HCT116 (cell line): ENCODE data around the gene ENPP6. TPM values are rescaled to one million over a fixed set of nuclear protein-coding genes. Genes with fewer than 3 reads are reported as not detected.

Source experiments
- ATAC-seq: fragments of 200-7000 bp; cut with Tn5 transposase; 2 replicates; pipeline ENCODE4 v1.9.1; 2020; ENCODE audit warnings: mild to moderate bottlenecking, moderate library complexity
- BruUV-seq: library from RNA; stranded (reverse); fragments of 400-500 nt; replicated peaks from 2 replicates; lab custom pipeline; 2021; lab: Mats Ljungman, UMichigan
- CTCF ChIA-PET: fragments of 300-600 bp; sonication (Branson Sonifier 250); formaldehyde crosslinking; loops from one replicate; lab custom pipeline; 2021; ENCODE audit warnings: antibody characterized with exemption; lab: Charles Lee
- POLR2A ChIA-PET: fragments of 300-600, 350-600 bp; sonication (Branson Sonifier 250); formaldehyde crosslinking; loops from one replicate; lab custom pipeline; 2021; ENCODE audit warnings: antibody characterized with exemption; lab: Charles Lee
- RAD21 ChIA-PET, 2 experiments: fragments of 300-600 bp; sonication (Branson Sonifier 250); formaldehyde crosslinking; loops; one replicate each; lab custom pipeline; 2023; ENCODE audit warnings: low total read pairs in 2 of 2; ENCODE audit not compliant: uncharacterized antibody in 2 of 2, unreplicated experiment in 2 of 2, low non-redundant PET in 1 of 2; lab: Charles Lee
- DNase-seq: peaks from one replicate; pipeline ENCODE4 v3.0.0-alpha.2; 2010; ENCODE audit warnings: low read depth, low spot score
- H2AFZ ChIP-seq: fragments of 200-600 bp; shearing (Covaris generic), sonication (generic); 2 replicates; pipeline ENCODE4 v1.6.1; 2017; ENCODE audit warnings: low read depth, mixed run types, mixed read lengths, antibody characterized with exemption, low read length; ENCODE audit not compliant: poor library complexity, severe bottlenecking
- H3K27ac ChIP-seq: 2 replicates; pipeline ENCODE4 v1.5.1; 2012; ENCODE audit warnings: low read depth, low read length
- H3K27me3 ChIP-seq: fragments of 200-600 bp; sonication (generic); 2 replicates; pipeline ENCODE4 v1.6.1; 2016; ENCODE audit warnings: mixed run types, low read length, mixed read lengths; ENCODE audit not compliant: insufficient read depth
- H3K36me3 ChIP-seq, 2 experiments: fragments of 200-500 bp in 1 of 2; fragments of 200-600 bp in 1 of 2; sonication (Bioruptor generic) in 1 of 2; sonication (generic) in 1 of 2; 2 replicates each; pipeline versions ENCODE4 v1.5.1 to v1.6.1; 2014 to 2016; ENCODE audit warnings: low read length in 2 of 2, inconsistent platforms in 1 of 2, mixed read lengths in 1 of 2, mixed run types in 1 of 2; ENCODE audit not compliant: insufficient read depth in 2 of 2, control insufficient read depth in 1 of 2
- H3K4me1 ChIP-seq, 2 experiments: fragments of 200-600 bp in 1 of 2; sonication (generic) in 1 of 2; 2 replicates each; pipeline versions ENCODE4 v1.5.1 to v1.6.1; 2012 to 2017; ENCODE audit warnings: low read length in 2 of 2, inconsistent platforms in 1 of 2, mild to moderate bottlenecking in 1 of 2, mixed read lengths in 1 of 2, mixed run types in 1 of 2, moderate library complexity in 1 of 2; ENCODE audit not compliant: insufficient read depth in 2 of 2, control insufficient read depth in 1 of 2
- H3K4me2 ChIP-seq: fragments of 200-600 bp; sonication (generic); 2 replicates; pipeline ENCODE4 v1.6.1; 2017; ENCODE audit warnings: mixed run types, low read length, mixed read lengths
- H3K4me3 ChIP-seq, 2 experiments: fragments of 200-600 bp in 1 of 2; sonication (generic) in 1 of 2; replicated peaks in 1 of 2; 2 replicates each; pipeline ENCODE4 v1.5.1; 2011 to 2016; ENCODE audit warnings: low read length in 2 of 2, control low read depth in 1 of 2, low read depth in 1 of 2, mild to moderate bottlenecking in 1 of 2, mixed read lengths in 1 of 2, mixed run types in 1 of 2
- H3K79me2 ChIP-seq: fragments of 200-600 bp; sonication (generic); 2 replicates; pipeline ENCODE4 v1.6.1; 2017; ENCODE audit warnings: mild to moderate bottlenecking, mixed run types, low read length, moderate library complexity, mixed read lengths; ENCODE audit not compliant: insufficient read depth
- H3K9ac ChIP-seq: fragments of 200-600 bp; sonication (generic); 2 replicates; pipeline ENCODE4 v1.6.1; 2016; ENCODE audit warnings: low read length, mixed read lengths
- H3K9me2 ChIP-seq: fragments of 200-600 bp; sonication (generic), shearing (Covaris generic); 2 replicates; pipeline ENCODE4 v1.6.1; 2017; ENCODE audit warnings: mixed run types, mild to moderate bottlenecking, moderate library complexity; ENCODE audit not compliant: insufficient read depth
- H3K9me3 ChIP-seq, 2 experiments: fragments of 200-500 bp in 1 of 2; fragments of 200-600 bp in 1 of 2; sonication (Bioruptor generic) in 1 of 2; sonication (generic) in 1 of 2; 2 replicates each; pipeline ENCODE4 v1.6.1; 2014 to 2017; ENCODE audit warnings: low read length in 2 of 2, mixed read lengths in 2 of 2, inconsistent platforms in 1 of 2, low read depth in 1 of 2, mild to moderate bottlenecking in 1 of 2, mixed run types in 1 of 2, moderate library complexity in 1 of 2; ENCODE audit not compliant: control insufficient read depth in 1 of 2, insufficient read depth in 1 of 2
- H4K20me1 ChIP-seq: fragments of 200-600 bp; sonication (generic), shearing (Covaris generic); 2 replicates; pipeline ENCODE4 v1.6.1; 2017; ENCODE audit warnings: mixed run types, mild to moderate bottlenecking, moderate library complexity; ENCODE audit not compliant: insufficient read depth
- CEBPB ChIP-seq: IDR thresholded peaks from 2 replicates; pipeline ENCODE4 v1.6.1; 2012; ENCODE audit warnings: low read depth
- CTCF ChIP-seq, 3 experiments: fragments of 200-600 bp in 1 of 3; sonication (generic) in 1 of 3; IDR thresholded peaks in 2 of 3; conservative IDR thresholded peaks in 1 of 3; 2 replicates each; pipeline ENCODE4 v1.5.1; 2012 to 2017; ENCODE audit warnings: low read depth in 2 of 3, low read length in 2 of 3, antibody characterized with exemption in 1 of 3, borderline replicate concordance in 1 of 3, control low read depth in 1 of 3, mild to moderate bottlenecking in 1 of 3, mixed read lengths in 1 of 3, mixed run types in 1 of 3, moderate library complexity in 1 of 3; ENCODE audit not compliant: insufficient read depth in 1 of 3
- ELF1 ChIP-seq: IDR thresholded peaks from 2 replicates; pipeline ENCODE4 v1.6.1; 2012; ENCODE audit warnings: low read depth, borderline replicate concordance
- EZH2 ChIP-seq: fragments of 200-600 bp; sonication (generic); IDR thresholded peaks from 2 replicates; pipeline ENCODE4 v1.6.1; 2017; ENCODE audit warnings: antibody characterized with exemption, mixed run types
- EZH2phosphoT487 ChIP-seq: fragments of 200-600 bp; IDR thresholded peaks from 2 replicates; pipeline ENCODE4 v1.6.1; 2018; ENCODE audit warnings: antibody characterized with exemption, borderline replicate concordance
- FOSL1 ChIP-seq: IDR thresholded peaks from 2 replicates; pipeline ENCODE4 v1.6.1; 2012; ENCODE audit warnings: low read depth
- POLR2A ChIP-seq: IDR thresholded peaks from 2 replicates; pipeline ENCODE4 v1.7.0; 2011; ENCODE audit warnings: borderline replicate concordance; ENCODE audit not compliant: insufficient read depth, insufficient read length; ENCODE audit errors: extremely low read depth
- POLR2AphosphoS5 ChIP-seq: IDR thresholded peaks from 2 replicates; pipeline ENCODE4 v1.6.1; 2011; ENCODE audit warnings: mild to moderate bottlenecking, low read depth, low read length, moderate library complexity
- REST ChIP-seq: IDR thresholded peaks from 2 replicates; pipeline ENCODE4 v1.6.1; 2012; ENCODE audit warnings: low read depth
- SP1 ChIP-seq: IDR thresholded peaks from 2 replicates; pipeline ENCODE4 v1.6.1; 2012; ENCODE audit warnings: low read depth
- SRF ChIP-seq: IDR thresholded peaks from 2 replicates; pipeline ENCODE4 v1.6.1; 2012; ENCODE audit warnings: low read depth
- YY1 ChIP-seq: IDR thresholded peaks from 2 replicates; pipeline ENCODE4 v1.6.1; 2011; ENCODE audit warnings: low read length, low read depth, moderate library complexity, mild to moderate bottlenecking; ENCODE audit not compliant: insufficient replicate concordance; ENCODE audit errors: extremely low read depth
- ZFX ChIP-seq: fragments of 450-650 bp; IDR thresholded peaks from 2 replicates; pipeline ENCODE4 v1.6.1; 2017
- intact Hi-C: fragments of 100-400 bp; cut with micrococcal nuclease; formaldehyde crosslinking; loops from 2 replicates; pipeline ENCODE4 v1.10.0; 2022
- total RNA-seq: library from RNA; stranded (reverse); gene quantifications from one replicate; pipeline ENCODE4 v1.2.1, GENCODE V29; 2021; ENCODE audit not compliant: unreplicated experiment
- TF ChIP-seq, protein P1 (sequence below): IDR thresholded peaks from 2 replicates; pipeline ENCODE4 v1.6.1; 2012
- TF ChIP-seq, protein P2 (sequence below): IDR thresholded peaks from 2 replicates; pipeline ENCODE4 v1.6.1; 2012
- TF ChIP-seq, protein P3 (sequence below): IDR thresholded peaks from 2 replicates; pipeline ENCODE4 v1.6.1; 2011; ENCODE audit warnings: mild to moderate bottlenecking, low read length, moderate library complexity; ENCODE audit not compliant: insufficient replicate concordance; ENCODE audit errors: extremely low read depth

Gene ENPP6
- total RNA-seq, 1 experiment from 2014 or later, result not detected

DNA sequence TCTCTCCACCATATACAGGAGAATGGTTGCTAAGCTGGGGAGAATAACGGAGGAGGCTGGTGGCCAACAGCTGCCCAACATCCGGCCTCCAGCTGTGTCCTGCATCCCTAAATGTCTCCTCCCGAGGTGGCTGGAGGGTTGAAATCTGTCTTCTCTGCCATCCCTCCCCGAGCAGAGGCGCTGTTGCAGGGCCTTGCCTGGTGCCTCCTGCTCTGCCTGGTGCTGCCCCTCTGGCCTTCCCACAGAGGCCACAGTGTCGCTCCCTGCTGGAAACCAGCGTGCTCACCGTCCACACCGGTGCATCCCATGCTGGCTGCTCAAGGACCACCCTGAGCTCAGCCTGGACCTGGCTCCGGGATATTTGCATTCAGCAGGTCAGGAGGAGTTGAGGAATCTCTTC lies 115.2 kb downstream of the ENPP6 start:
- Histone ChIP-seq H3K9me3 (no peaks in the 10 kb centered on the region), H3K4me3 (no peak overlapping the region), H3K36me3 (no peaks in the 10 kb centered on the region), H3K4me1 (no peaks in the 10 kb centered on the region), H3K9ac (no peak overlapping the region), H3K79me2 (no peaks in the 10 kb centered on the region), H2AFZ (no peak overlapping the region), H3K27ac (no peak overlapping the region), H3K9me2 (no peaks in the 10 kb centered on the region), H3K27me3 (no peaks in the 10 kb centered on the region), H3K4me2 (no peak overlapping the region), H4K20me1 (no peaks in the 10 kb centered on the region)
- no peak for ATAC-seq
- no peak for DNase-seq
- TF ChIP-seq POLR2AphosphoS5, result no peak
- no peak for TF ChIP-seq CEBPB
- TF ChIP-seq SP1, result no peak
- TF ChIP-seq ELF1, result no peak
- no peak for TF ChIP-seq YY1
- TF ChIP-seq, protein P1, sequence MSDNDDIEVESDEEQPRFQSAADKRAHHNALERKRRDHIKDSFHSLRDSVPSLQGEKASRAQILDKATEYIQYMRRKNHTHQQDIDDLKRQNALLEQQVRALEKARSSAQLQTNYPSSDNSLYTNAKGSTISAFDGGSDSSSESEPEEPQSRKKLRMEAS, result no peak
- TF ChIP-seq CTCF (IDR thresholded peaks at IDR 0.05 in 2 of 3, conservative IDR thresholded peaks at IDR 0.05 in 1 of 3; ENCODE audit: borderline replicate concordance in 1 of 3, insufficient read depth in 1 of 3, low read depth in 2 of 3, low read length in 2 of 3), result no peak
- TF ChIP-seq POLR2A, result no peak
- no peak for TF ChIP-seq EZH2
- TF ChIP-seq SRF, result no peak
- TF ChIP-seq, protein P2, sequence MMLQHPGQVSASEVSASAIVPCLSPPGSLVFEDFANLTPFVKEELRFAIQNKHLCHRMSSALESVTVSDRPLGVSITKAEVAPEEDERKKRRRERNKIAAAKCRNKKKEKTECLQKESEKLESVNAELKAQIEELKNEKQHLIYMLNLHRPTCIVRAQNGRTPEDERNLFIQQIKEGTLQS, result no peak
- TF ChIP-seq, protein P3, sequence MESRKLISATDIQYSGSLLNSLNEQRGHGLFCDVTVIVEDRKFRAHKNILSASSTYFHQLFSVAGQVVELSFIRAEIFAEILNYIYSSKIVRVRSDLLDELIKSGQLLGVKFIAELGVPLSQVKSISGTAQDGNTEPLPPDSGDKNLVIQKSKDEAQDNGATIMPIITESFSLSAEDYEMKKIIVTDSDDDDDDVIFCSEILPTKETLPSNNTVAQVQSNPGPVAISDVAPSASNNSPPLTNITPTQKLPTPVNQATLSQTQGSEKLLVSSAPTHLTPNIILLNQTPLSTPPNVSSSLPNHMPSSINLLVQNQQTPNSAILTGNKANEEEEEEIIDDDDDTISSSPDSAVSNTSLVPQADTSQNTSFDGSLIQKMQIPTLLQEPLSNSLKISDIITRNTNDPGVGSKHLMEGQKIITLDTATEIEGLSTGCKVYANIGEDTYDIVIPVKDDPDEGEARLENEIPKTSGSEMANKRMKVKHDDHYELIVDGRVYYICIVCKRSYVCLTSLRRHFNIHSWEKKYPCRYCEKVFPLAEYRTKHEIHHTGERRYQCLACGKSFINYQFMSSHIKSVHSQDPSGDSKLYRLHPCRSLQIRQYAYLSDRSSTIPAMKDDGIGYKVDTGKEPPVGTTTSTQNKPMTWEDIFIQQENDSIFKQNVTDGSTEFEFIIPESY, result no peak
- no peak for TF ChIP-seq FOSL1
- no peak for TF ChIP-seq ZFX
- no peak for TF ChIP-seq REST
- no peak for TF ChIP-seq EZH2phosphoT487
- RAD21 ChIA-PET, result no interaction called here
- intact Hi-C loops, result no loop called here
- BruUV-seq, result no TSS peak
- POLR2A ChIA-PET, result no interaction called here
- CTCF ChIA-PET, result no interaction called here
